ENCODE results near the gene NME4. TPM values are rescaled to one million over a fixed set of nuclear protein-coding genes. Genes with fewer than 3 reads are reported as not detected.

NME4 gene
- polyA plus RNA-seq, 2 of the 4 experiments (the other 2 are of a cell fraction), result 239 to 349 TPM

DNA sequence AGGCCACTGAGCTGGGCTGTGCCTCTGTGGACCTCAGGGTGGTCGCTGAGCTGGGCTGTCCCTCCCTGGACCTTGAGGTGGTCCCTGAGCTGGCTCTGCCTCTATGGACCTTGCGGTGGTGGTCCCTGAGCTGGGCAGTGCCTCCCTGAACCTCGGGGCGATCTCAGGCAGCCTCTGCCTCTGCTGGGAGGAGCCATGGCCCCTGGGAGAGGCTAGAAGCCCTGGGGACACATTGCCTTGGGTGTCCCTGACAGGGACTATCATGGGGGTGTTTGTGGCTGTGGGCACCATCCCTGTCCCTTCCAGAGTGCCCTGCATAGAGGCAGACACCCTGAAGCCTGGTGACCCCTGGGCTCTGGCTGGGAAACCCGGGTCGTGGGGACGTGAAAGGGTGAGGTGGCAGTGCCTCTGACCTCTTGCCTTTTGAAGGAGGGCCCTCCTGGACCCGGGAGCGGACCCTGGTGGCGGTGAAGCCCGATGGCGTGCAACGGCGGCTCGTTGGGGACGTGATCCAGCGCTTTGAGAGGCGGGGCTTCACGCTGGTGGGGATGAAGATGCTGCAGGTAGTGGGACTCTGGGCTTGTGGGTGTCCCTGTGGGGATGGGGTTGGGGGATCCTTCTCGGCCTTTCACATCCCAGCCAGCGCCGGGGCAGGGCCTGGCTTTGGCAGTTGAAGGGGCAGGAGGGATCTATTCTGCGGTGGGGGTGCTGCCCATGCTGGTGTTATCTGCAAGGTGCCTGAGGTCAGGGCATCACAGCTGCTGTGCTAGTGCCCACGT lies 1.8 kb downstream of the NME4 start:
- ChIA-PET POLR2A (no interaction called here), CTCF (interaction anchor here (0.6 to 1.3 kb wide), 6 partner anchors 24 to 302 kb away, joined by 3 to 6 read pairs (median 3); no protein-coding TSS in a partner anchor)
- TF ChIP-seq, protein P1, sequence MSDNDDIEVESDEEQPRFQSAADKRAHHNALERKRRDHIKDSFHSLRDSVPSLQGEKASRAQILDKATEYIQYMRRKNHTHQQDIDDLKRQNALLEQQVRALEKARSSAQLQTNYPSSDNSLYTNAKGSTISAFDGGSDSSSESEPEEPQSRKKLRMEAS (IDR thresholded peaks at IDR 0.05), result no peak
- 0 out of 2 replicates have a peak, but pooled peaks have one; percentile 19 for TF ChIP-seq TP53 (CRISPR knock-in tag; IDR thresholded peaks at IDR 0.05)
- TF ChIP-seq NR3C1 (IDR thresholded peaks at IDR 0.05), result no peak
- FAIRE-seq, result no peak
- Histone ChIP-seq H3K27ac (peak overlapping the region; percentile 94 to 99; a peak in 4 of 6 replicates), H3K4me3 (no peak overlapping the region), H3K9me3 (no peaks in the 10 kb centered on the region), H3K4me2 (peak overlapping the region; percentile 86), H3K4me1 (peaks cover 45% of the 10 kb centered on the region)
- WGBS (ENCODE audit: missing lambda C conversion rate), result 77% methylated on average over 21 of the region's 24 CpGs
- no peak for DNase-seq (ENCODE audit: low read depth in 1 of 2, low spot score in 1 of 2)
- no peak for ATAC-seq

GRCh38 chr16:399340-400019 lies 2.5 kb downstream of the NME4 start:
- Histone ChIP-seq H3K4me2 (peak overlapping the region; percentile 84; the same call in 1 of the 3 replicates), H3K4me3 (no peak overlapping the region), H3K9me3 (no peaks in the 10 kb centered on the region), H3K27ac (peak overlapping the region in 1 of 2 experiments; percentile 88; a peak in 2 of 6 replicates), H3K4me1 (peaks cover 45% of the 10 kb centered on the region)
- ChIA-PET CTCF (interaction anchor here (1.2 to 2.3 kb wide), 2 partner anchors 25 to 127 kb away, joined by 3 to 14 read pairs; partner anchors contain the start of gene RAB11FIP3), POLR2A (interaction anchor here (0.6 to 1.3 kb wide), 2 partner anchors 13 to 183 kb away, joined by 5 to 9 read pairs; no protein-coding TSS in a partner anchor)
- 86% methylated on average over 22 of the region's 22 CpGs for WGBS (ENCODE audit: missing lambda C conversion rate)
- FAIRE-seq (no peak), ATAC-seq (no peak), DNase-seq (ENCODE audit: low read depth in 1 of 2, low spot score in 1 of 2) (peak in 1 of 2 experiments; percentile 19)
- TF ChIP-seq HOXB5 (CRISPR knock-in tag; IDR thresholded peaks at IDR 0.05) (no peak), JUN (IDR thresholded peaks at IDR 0.05) (no peak), RAD21 (conservative IDR thresholded peaks at IDR 0.05 in 1 of 2, IDR thresholded peaks at IDR 0.05 in 1 of 2) (no peak), ESRRA (IDR thresholded peaks at IDR 0.05; ENCODE audit: borderline replicate concordance, low read length) (no peak), TFCP2L1 (CRISPR knock-in tag; IDR thresholded peaks at IDR 0.05) (no peak), JUNB (IDR thresholded peaks at IDR 0.05) (no peak), ATOH8 (CRISPR knock-in tag; IDR thresholded peaks at IDR 0.05; ENCODE audit: low read depth) (no peak), EHF (CRISPR knock-in tag; IDR thresholded peaks at IDR 0.05) (no peak)

DNA sequence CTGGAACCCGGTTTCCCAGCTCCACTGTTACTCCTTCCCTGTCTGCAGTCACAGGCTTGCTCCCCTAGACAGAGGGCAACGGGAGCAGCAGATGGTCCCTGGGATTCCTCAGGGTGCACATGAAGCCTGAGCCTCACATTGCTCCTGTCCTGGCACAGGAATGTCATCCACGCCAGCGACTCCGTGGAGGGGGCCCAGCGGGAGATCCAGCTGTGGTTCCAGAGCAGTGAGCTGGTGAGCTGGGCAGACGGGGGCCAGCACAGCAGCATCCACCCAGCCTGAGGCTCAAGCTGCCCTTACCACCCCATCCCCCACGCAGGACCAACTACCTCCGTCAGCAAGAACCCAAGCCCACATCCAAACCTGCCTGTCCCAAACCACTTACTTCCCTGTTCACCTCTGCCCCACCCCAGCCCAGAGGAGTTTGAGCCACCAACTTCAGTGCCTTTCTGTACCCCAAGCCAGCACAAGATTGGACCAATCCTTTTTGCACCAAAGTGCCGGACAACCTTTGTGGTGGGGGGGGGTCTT lies 3.1 kb downstream of the NME4 start:
- ChIA-PET CTCF (interaction anchor here (1.2 to 2.3 kb wide), 3 partner anchors 8 to 126 kb away, joined by 3 to 14 read pairs (median 11); partner anchors contain the start of gene RAB11FIP3), POLR2A (interaction anchor here (0.6 to 1.3 kb wide), 2 partner anchors 13 to 184 kb away, joined by 5 to 9 read pairs; no protein-coding TSS in a partner anchor)
- Histone ChIP-seq H3K27ac (peak overlapping the region; percentile 81 to 88; a peak in 4 of 6 replicates), H3K9me3 (no peaks in the 10 kb centered on the region), H3K4me2 (peak overlapping the region; percentile 84), H3K4me3 (peak overlapping the region; percentile 64; the same call in 2 of the 3 replicates), H3K4me1 (peaks cover 45% of the 10 kb centered on the region)
- TF ChIP-seq SREBF2 (IDR thresholded peaks at IDR 0.05) (no peak), HEYL (CRISPR knock-in tag; IDR thresholded peaks at IDR 0.05) (no peak), RARB (CRISPR knock-in tag; IDR thresholded peaks at IDR 0.05) (no peak), ZSCAN20 (CRISPR knock-in tag; IDR thresholded peaks at IDR 0.05) (no peak), MYC (IDR thresholded peaks at IDR 0.05; ENCODE audit: borderline replicate concordance, low read length) (no peak), CHD4 (IDR thresholded peaks at IDR 0.05; ENCODE audit: borderline replicate concordance) (no peak), SMC3 (IDR thresholded peaks at IDR 0.05) (no peak), FOSL2 (IDR thresholded peaks at IDR 0.05) (no peak), FOSL2 (CRISPR knock-in tag; IDR thresholded peaks at IDR 0.05) (no peak), KDM1A (IDR thresholded peaks at IDR 0.05; ENCODE audit: low read depth) (no peak)
- TF ChIP-seq, protein P2, sequence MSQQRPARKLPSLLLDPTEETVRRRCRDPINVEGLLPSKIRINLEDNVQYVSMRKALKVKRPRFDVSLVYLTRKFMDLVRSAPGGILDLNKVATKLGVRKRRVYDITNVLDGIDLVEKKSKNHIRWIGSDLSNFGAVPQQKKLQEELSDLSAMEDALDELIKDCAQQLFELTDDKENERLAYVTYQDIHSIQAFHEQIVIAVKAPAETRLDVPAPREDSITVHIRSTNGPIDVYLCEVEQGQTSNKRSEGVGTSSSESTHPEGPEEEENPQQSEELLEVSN (IDR thresholded peaks at IDR 0.05; ENCODE audit: borderline replicate concordance, low read depth), result no peak
- FAIRE-seq, result no peak
- DNase-seq (ENCODE audit: low read depth in 1 of 2, low spot score in 1 of 2), result peak in 1 of 2 experiments; percentile 28
- 51% methylated on average over 5 of the region's 10 CpGs for WGBS (ENCODE audit: missing lambda C conversion rate)
- no peak for ATAC-seq
